Astrocyte (in vitro differentiated cells and primary cell): ENCODE measurements around the gene NRIP1. TPM values are rescaled to one million over a fixed set of nuclear protein-coding genes. Genes with fewer than 3 reads are reported as not detected.

ENCODE experiments used
- DNase-seq: peaks from one replicate; pipeline ENCODE4 v3.0.0-alpha.2; 2010; ENCODE audit warnings: low read depth
- FAIRE-seq: peaks from 2 replicates; lab custom pipeline; 2011; peaks lifted over from hg19 to GRCh38; lab: Jason Lieb, UNC
- H2AFZ ChIP-seq: 2 replicates; pipeline ENCODE4 v1.6.0; 2012; ENCODE audit warnings: low read depth, low read length, inconsistent platforms
- H3K27ac ChIP-seq: 2 replicates; pipeline ENCODE4 v1.5.1; 2011; ENCODE audit warnings: low read depth, low read length, inconsistent platforms
- H3K27me3 ChIP-seq: 2 replicates; pipeline ENCODE4 v1.6.0; 2011; ENCODE audit warnings: low read length, inconsistent platforms; ENCODE audit not compliant: insufficient read depth
- H3K36me3 ChIP-seq: 2 replicates; pipeline ENCODE4 v1.5.1; 2011; ENCODE audit warnings: low read length, inconsistent platforms; ENCODE audit not compliant: insufficient read depth
- H3K4me1 ChIP-seq: 2 replicates; pipeline ENCODE4 v1.5.1; 2011; ENCODE audit warnings: low read length, inconsistent platforms; ENCODE audit not compliant: insufficient read depth
- H3K4me2 ChIP-seq: 2 replicates; pipeline ENCODE4 v1.6.0; 2012; ENCODE audit warnings: low read length, inconsistent platforms
- H3K4me3 ChIP-seq: 2 replicates; pipeline ENCODE4 v1.5.1; 2011; ENCODE audit warnings: low read depth, mild to moderate bottlenecking, low read length, inconsistent platforms; ENCODE audit not compliant: insufficient read depth
- H3K79me2 ChIP-seq: 2 replicates; pipeline ENCODE4 v1.6.0; 2012; ENCODE audit warnings: mild to moderate bottlenecking, low read length, inconsistent platforms; ENCODE audit not compliant: insufficient read depth
- H3K9ac ChIP-seq: 2 replicates; pipeline ENCODE4 v1.6.0; 2012; ENCODE audit warnings: mild to moderate bottlenecking, low read length, inconsistent platforms
- H3K9me3 ChIP-seq: 2 replicates; pipeline ENCODE4 v1.5.1; 2012; ENCODE audit warnings: low read depth, mild to moderate bottlenecking, low read length, inconsistent platforms; ENCODE audit not compliant: insufficient read depth
- H4K20me1 ChIP-seq: 2 replicates; pipeline ENCODE4 v1.6.0; 2012; ENCODE audit warnings: low read length, inconsistent platforms; ENCODE audit not compliant: insufficient read depth
- H3K27ac Mint-ChIP-seq: one replicate; pipeline ENCODE4 v1.8.0; 2021; ENCODE audit warnings: mild to moderate bottlenecking, mixed read lengths; ENCODE audit not compliant: unreplicated experiment
- H3K27me3 Mint-ChIP-seq: one replicate; pipeline ENCODE4 v1.8.0; 2021; ENCODE audit warnings: low read depth, mixed read lengths; ENCODE audit not compliant: unreplicated experiment
- H3K36me3 Mint-ChIP-seq: one replicate; pipeline ENCODE4 v1.8.0; 2021; ENCODE audit warnings: low read depth, mixed read lengths; ENCODE audit not compliant: unreplicated experiment
- H3K4me1 Mint-ChIP-seq: one replicate; pipeline ENCODE4 v1.8.0; 2021; ENCODE audit warnings: low read depth, mixed read lengths; ENCODE audit not compliant: unreplicated experiment
- H3K4me3 Mint-ChIP-seq: one replicate; pipeline ENCODE4 v1.8.0; 2021; ENCODE audit warnings: mild to moderate bottlenecking, moderate library complexity, mixed read lengths; ENCODE audit not compliant: unreplicated experiment
- H3K9me3 Mint-ChIP-seq: one replicate; pipeline ENCODE4 v1.8.0; 2021; ENCODE audit warnings: mild to moderate bottlenecking, mixed read lengths; ENCODE audit not compliant: unreplicated experiment
- CTCF ChIP-seq: IDR thresholded peaks from 2 replicates; pipeline ENCODE4 v1.5.1; 2011; ENCODE audit warnings: low read depth, mild to moderate bottlenecking, inconsistent platforms, low read length, moderate library complexity; ENCODE audit not compliant: insufficient read depth
- EZH2 ChIP-seq: IDR thresholded peaks from 2 replicates; pipeline ENCODE4 v1.6.1; 2012; ENCODE audit warnings: mild to moderate bottlenecking, low read length, inconsistent platforms; ENCODE audit not compliant: insufficient read depth
- total RNA-seq: library from RNA; stranded (reverse); gene quantifications from 2 replicates; pipeline ENCODE4 v1.2.1, GENCODE V29; 2021

Gene NRIP1
- total RNA-seq, 1 donor from 2014 or later, result 55.5 TPM

- TF ChIP-seq EZH2 (no peak), CTCF (no peak)
- Mint-ChIP-seq H3K27me3 (no peaks in the 10 kb centered on the region), H3K36me3 (peaks cover 15% of the 10 kb centered on the region), H3K9me3 (no peaks in the 10 kb centered on the region), H3K27ac (no peak overlapping the region), H3K4me3 (no peak overlapping the region), H3K4me1 (peaks cover 2% of the 10 kb centered on the region)
- Histone ChIP-seq H3K4me2 (no peak overlapping the region), H3K9me3 (no peaks in the 10 kb centered on the region), H3K4me1 (peaks cover 2% of the 10 kb centered on the region), H3K27me3 (no peaks in the 10 kb centered on the region), H4K20me1 (peaks cover 66% of the 10 kb centered on the region), H3K36me3 (peaks cover 20% of the 10 kb centered on the region), H3K4me3 (no peak overlapping the region), H3K79me2 (peaks cover 100% of the 10 kb centered on the region), H3K27ac (no peak overlapping the region), H3K9ac (no peak overlapping the region), H2AFZ (no peak overlapping the region)
- FAIRE-seq (no peak), DNase-seq (no peak)
These were observed 25.0 kb downstream of the NRIP1 start for GRCh38 chr21:15039607-15040299.

- H3K9me3 ChIP-seq, result no peaks in the 10 kb centered on the region
- H4K20me1 ChIP-seq, result peaks cover 64% of the 10 kb centered on the region
- peaks cover 98% of the 10 kb centered on the region for H3K79me2 ChIP-seq
- no peaks in the 10 kb centered on the region for H3K27me3 ChIP-seq
- Mint-ChIP-seq H3K27me3 (no peaks in the 10 kb centered on the region), H3K27ac (no peak overlapping the region), H3K4me3 (no peak overlapping the region), H3K36me3 (peaks cover 5% of the 10 kb centered on the region), H3K4me1 (peaks cover 9% of the 10 kb centered on the region), H3K9me3 (no peaks in the 10 kb centered on the region)
- no peak overlapping the region for H2AFZ ChIP-seq
- no peak for DNase-seq
- peaks cover 13% of the 10 kb centered on the region for H3K4me1 ChIP-seq
- no peak for FAIRE-seq
- H3K27ac ChIP-seq, result no peak overlapping the region
- TF ChIP-seq EZH2, result no peak
- TF ChIP-seq CTCF, result no peak
- no peak overlapping the region for H3K4me3 ChIP-seq
- H3K4me2 ChIP-seq, result no peak overlapping the region
- peaks cover 19% of the 10 kb centered on the region for H3K36me3 ChIP-seq
- H3K9ac ChIP-seq, result no peak overlapping the region
These were observed 26.9 kb downstream of the NRIP1 start for GRCh38 chr21:15037900-15038293.
